Measurements from ENCODE around the gene CLASP1.
"Not testable (repeated sequence)": the region's sequence is repeated elsewhere in the genome, so short reads cannot be mapped to it uniquely, and the experiment has no call there.

The CLASP1 gene

DNA sequence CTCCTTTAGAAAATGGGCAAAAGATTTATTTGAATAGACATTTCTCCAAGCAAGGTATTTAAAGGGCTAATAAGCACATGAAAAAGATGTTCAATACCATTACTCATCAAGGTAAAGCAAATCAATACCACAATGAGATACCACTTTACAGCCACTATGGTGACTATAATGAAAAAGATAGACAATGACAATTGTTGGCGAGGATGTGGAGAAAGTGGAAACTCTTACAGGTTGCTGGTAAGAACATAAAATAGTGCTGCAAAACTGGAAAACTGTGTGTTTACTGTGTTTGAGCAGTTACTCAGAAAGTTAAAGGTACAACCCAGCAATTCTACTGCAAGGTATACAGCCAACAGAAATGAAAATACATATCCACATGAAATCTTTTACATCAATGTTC lies 150.5 kb downstream of the CLASP1 start:
- no peak for DNase-seq

DNA sequence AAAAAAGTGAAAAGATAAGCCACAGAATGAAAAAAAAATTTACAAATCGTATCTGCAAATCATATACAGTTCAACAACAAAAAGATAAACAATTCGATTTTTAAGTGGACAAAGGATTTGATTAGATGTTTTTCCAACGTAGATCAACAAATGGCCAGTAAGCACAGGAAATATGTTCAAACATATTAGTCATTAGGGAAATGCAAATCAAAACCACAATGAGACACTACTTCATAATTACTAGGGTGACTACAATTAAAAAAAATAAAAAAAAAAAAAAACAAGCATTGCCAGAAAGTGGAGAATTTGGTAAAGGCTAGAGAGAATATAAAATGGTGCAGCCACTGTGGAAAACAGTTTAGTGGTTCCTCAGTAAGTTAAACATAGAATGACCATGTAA lies 156.9 kb downstream of the CLASP1 start:
- DNase-seq: no peak

DNA sequence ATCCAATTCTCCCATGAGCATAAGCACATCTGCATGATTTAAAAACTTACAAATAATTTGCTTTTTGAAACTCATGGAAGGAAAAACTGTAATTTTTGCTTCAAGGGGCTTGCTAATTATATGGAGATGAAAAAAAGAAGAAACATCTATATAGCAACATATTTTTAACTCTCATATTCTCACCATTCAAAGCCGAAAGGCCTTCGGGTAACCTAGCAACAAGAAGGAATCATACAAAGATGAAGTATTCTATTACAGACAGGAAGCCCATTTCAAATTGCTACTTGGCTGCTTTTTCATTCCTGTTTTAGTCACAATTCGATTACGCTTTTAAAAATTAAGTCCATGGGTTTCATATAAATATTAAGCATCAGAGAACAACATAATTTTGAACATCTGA lies 157.7 kb downstream of the CLASP1 start:
- DNase-seq: no peak

DNA sequence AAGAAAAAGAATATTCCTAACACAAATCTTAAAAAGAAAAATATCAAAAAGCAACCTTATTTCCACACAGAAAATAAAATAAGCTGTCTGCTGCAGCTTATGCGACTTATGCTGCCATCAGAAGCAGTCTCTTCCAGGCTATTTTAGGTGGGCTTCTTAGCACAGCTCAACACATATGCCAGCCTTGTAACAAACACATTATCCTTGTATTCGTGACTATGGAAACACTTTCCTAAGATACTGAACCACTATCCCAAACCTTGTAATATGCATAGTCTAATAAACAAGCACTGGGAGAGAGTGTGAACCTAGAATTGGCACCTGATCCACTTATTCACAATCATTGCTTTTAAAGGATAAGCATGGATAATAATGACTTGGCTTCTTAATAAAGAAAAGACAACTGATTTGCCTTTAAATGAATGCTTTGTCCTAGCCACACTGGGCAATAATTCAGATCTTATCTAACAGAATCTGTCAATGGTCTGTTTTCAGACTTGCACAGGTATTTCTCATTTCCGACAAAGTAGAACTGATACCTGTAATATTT lies 158.6 kb downstream of the CLASP1 start:
- no peak for DNase-seq

DNA sequence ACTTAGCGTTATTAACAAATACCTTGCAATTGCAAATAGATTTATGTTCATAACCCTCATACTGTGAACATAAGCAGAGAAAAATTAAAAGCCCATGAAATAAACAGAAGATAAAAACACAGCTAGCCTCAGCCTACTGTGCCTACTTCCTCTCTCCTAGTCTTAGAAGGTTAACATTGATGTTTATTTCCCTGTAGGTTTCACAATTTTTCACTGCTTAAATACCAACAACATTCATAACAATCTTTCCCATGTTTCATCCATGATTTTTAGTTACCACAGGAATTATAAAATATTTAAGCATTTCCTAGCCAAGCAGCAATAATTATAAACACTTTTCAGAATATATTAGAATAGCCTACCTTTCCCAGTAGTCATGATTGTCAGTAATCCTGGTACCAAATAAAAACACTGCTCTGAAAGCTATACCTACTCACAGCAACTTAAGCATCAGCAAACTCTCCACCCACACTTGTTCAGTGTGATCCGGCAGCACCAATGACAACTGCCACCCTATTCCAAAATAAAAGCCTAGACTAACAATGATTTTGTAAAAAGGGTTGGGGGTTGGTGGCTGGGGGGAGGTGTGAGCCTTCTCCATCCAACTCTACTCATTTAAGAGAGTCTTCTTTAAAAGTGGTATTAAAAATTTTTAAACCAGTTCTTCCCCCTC lies 159.2 kb downstream of the CLASP1 start:
- no peak for DNase-seq

DNA sequence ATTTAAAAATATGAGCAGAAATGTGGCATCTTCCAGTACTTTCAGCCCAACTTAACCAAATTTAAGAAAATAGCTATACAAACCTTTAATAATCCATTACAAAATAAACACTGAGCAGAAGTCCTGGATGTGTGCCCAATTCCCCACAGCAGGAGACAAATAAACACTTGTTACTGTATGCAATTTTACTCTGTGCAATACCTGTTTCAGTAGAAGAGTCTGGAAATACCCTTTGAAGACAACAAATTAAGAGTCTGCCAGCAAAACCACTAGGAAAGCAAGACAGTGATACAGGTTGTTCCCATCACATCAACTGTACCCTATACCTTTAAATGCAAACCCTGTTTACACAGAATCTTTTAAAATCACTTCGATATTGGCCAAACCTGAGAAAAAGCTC lies 160.0 kb downstream of the CLASP1 start:
- DNase-seq: no peak

DNA sequence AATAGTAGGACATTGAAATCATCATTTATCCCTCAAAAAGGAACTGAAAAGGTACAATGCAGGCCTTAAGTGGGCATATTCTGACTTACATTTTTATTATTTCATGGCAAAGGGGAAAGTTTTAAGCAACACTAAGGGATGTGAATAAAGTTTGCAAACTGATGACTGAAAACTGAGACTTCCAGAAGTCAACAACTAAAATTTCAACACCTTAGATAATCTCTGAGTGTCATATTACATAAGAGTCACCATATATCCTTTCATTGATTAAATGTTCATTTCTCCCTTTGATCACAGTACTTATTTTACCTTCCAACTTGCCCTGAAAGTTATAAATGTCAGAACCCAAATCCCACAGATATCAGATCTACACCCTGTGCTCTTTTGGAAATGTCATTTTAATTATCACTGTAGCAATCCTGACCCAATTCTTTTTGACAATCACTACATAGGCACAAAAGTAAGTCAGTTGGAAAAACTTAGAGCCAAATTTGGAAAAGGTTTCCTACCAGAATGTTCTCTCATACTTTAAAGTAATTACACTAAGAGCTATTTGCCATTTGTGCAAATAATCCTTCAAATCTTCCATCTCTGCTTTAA lies 163.0 kb downstream of the CLASP1 start:
- DNase-seq: no peak

DNA sequence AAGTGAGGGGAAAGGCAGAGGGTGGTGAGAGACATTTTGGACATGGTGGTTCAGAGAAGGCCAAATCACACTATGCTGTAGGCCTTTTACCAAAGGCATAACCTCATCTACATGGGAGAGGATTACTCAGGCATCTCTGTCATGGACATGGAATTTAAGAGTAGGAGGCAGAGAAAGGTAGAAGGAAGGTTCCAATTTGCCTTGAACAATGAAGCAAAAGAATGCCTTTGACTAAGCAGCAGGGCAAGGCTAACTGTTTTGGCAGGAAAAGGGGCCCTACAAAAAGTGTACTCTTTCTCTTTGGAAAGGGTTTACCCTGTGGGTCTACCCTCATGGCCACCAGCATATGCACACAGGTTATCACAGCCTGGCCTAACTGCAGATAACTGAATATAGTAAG lies 164.2 kb downstream of the CLASP1 start:
- no peak for DNase-seq

GRCh38 chr2:121483846-121484245 lies 165.4 kb downstream of the CLASP1 start:
- no peak for DNase-seq

GRCh38 chr2:121483021-121483420 lies 166.2 kb downstream of the CLASP1 start:
- no peak for DNase-seq

GRCh38 chr2:121480826-121481225 lies 168.4 kb downstream of the CLASP1 start:
- DNase-seq: no peak

DNA sequence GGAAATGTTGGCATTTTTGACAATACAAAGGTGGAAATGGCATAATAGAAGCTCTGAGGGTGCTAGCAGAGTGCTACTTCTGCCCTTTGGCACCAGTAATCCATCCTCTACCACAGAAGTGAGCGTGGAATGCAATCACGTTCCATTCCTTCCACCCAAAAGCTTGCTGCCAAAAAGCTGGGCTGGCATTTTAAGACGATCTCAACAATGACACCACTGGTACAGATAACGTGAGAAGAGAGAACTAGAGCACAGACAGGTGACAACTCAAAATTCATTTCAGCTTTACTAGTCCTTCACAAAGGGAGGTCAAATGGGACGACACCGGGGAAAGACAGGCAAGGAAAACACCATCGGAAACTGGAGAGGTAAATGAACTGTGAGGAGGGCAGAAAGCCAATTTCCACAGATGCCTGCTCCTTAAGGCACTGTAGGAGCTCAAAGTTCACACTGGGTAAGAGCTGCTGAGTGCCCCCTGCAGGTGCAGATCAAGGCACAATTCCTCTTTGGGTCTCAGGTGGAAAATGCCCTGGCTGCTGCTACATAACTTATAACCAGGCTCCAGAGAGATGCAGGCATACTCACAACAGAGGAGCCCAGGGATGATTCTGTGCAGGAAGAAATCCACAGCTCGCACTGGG lies 169.3 kb downstream of the CLASP1 start:
- no peak for DNase-seq

GRCh38 chr2:121478996-121479745 lies 170.1 kb downstream of the CLASP1 start:
- DNase-seq: no peak

DNA sequence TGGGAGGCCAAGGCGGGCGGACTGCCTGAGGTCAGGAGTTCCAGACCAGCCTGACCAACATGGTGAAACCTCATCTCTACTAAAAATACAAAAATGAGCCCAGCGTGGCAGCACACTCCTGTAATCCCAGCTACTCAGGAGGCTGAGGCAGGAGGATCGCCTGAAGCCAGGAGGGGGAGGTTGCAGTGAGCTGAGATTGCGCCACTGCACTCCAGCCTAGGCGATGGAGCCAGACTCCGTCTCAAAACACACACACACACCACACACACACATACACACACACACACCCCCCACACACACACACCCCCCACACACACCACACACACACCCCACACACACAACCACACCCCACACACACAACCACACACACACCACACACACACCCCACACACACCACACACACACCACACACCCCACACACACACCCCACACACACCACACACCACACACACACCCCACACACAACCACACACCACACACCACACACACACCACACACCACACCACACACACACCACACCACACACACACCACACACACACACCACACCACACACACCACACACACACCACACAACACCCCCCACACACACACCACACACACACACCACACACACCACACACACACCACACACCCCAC lies 170.8 kb downstream of the CLASP1 start:
- DNase-seq: not testable (repeated sequence)

DNA sequence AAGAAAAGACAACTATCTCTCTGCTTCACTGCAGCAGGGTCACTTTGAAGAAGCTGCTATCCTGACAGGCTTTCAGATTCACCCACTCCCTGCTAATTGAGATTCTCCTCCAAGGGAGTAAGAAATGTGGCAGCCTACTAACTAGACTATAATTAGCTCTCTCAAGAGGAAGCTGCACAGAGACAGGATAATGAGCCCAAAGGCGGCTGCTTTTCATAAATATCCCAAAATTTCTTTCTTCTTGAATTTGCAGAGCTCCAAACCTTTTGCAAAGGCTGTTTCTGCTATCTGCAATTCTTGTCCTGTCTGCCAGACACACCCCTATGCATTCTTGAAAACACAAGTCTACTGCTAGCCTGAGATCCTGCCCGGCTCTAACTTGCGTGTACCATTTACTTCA lies 172.6 kb downstream of the CLASP1 start:
- DNase-seq: no peak

DNA sequence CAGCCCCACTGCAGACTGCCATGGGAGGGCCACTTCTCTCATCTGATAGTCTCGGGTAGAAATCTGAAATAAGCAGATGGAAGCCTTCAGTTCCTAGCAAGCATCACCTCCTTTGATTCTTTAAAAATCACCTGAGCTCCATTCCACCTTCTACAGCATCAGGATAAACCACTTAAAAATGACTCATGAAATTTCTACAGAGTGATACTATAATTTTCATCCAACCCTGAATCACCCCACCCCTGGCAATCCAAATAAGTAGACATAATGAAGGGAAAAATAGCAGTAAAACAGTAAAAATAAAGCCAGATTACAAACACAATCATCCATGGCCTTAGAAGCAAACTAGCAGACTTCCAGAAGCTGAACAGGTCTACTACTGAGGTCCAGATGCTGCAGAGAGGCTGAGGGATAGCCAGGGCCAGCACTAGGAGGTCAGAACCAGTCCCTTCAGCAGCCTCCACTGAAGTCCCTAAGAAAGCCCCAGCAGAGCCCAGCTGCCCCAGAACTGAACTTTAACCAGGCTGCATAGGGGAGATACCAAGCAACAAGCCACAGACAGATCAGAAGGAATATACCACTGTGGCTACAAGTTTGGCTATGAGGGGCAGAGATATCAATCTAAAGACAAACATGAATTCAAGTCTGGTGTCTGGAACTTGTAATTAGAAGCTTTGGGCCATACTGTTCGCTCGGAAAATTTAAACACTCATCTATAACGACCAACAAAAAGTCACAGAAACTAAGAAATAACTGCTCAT lies 173.3 kb downstream of the CLASP1 start:
- DNase-seq: no peak

DNA sequence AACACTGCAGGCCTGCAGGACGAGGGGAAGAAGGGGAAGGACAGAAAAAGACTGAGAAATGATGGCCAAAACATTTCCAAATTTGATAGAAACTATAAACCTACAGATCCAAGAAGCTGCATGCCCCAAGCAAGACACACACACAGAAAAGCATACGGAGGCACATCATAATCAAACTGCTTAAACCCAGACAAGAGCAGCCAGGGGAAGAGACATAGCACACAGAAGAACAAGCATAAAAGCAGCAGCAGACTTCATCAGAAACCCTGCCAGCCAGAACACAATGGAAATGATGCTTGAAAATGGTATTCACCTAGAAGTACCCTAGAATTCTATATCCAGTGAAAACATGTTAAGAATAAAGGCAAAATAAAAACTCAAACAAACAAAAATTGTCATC lies 175.8 kb downstream of the CLASP1 start:
- DNase-seq: no peak

DNA sequence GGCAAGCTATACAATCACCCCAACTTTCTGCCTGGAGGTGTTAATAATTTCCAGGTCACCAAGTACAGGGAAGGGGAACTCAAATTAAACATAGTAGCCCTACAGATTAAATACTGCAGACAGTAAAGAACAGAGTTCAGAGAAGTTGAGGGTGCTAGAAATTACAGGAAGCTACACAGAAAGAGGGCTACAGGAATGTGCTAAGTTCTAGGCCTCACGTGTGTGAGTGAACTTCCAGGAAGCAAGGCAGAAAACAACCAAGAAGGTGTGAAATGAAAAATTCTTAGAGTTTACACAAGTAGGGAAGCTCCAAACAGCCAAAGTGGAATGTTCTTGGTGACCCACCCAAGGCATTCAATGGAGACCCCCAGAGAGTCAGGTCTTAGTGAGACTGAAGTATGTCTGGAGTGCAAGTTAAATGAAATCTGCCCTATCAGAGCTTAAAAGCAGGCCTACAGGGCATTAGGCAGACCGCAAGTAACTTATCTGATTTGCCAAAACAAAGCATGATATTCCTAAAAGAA lies 176.7 kb downstream of the CLASP1 start:
- DNase-seq: no peak

DNA sequence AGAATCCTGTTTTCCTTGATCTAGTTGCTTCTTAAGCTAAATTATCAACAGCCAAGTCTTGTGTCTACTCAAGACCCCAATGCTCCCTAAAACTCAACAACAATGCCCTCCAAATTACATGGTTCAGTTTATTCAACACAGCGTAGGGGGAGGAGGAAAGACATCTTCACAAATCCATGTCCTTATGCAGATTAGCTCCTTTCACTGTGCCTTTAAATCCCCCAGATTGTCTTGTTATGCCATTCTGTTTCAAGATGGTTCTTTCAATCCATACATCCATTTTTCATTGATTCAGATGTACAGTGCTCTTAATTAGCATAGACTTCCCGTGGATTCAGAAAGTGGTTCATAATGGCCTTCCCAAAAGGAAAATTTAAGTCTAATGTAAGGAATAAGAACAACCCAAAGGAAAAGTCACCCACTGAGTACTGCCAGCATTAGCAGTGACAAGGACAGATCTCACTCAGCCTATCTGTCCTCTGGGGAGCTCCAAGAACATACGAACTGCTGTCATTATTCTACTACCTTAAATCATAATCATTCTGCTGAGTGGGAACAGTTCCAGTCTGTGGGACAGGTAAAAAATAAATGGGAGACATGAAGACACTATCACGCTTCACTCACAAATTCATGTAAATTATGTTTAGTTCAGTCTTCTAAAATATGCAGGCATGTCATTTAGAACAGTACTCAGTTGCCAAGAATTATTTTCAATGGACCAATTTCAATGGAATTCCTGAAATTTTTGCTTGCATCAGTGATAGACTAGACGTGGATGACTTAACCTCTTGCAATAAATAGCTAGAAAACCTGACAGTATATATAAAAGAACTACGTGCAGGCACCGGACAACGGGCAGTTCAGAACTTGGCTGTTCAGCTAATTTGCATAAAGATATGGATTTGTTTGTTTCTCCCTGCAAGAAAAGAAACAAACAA lies 177.5 kb downstream of the CLASP1 start:
- no peak for DNase-seq

- no peak for DNase-seq
These were observed 178.3 kb downstream of the CLASP1 start for GRCh38 chr2:121470917-121471316.

DNA sequence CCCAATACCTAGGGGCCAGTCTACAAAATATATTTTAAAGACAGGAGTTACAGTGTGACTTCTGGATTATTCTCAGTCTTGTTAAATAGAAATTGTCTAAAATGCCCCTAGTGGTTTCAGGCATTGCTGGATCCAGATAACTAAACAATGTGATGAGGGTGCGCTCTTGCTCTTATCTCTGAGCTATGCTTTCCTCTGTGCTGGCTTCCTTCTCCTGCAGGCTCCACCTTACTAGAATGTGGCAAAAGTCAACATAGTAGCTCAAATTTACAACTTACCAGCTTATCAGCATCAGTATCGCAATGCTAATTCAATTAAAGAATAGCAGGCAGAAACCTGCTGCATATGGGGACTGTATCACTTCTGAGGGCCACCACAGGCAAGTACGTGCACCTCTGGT lies 179.9 kb downstream of the CLASP1 start:
- no peak for DNase-seq
